Measurements from ENCODE around the gene KICS2. TPM values are rescaled to one million over a fixed set of nuclear protein-coding genes. Genes with fewer than 3 reads are reported as not detected.
"Not testable (repeated sequence)": the region's sequence is repeated elsewhere in the genome, so short reads cannot be mapped to it uniquely, and the experiment has no call there.

KICS2 gene
- total and polyA plus RNA-seq, 2 of the 8 experiments (the other 6 are each of a cell fraction or from before 2014, with no cell fraction given) = 5.6 to 9.5 TPM

DNA sequence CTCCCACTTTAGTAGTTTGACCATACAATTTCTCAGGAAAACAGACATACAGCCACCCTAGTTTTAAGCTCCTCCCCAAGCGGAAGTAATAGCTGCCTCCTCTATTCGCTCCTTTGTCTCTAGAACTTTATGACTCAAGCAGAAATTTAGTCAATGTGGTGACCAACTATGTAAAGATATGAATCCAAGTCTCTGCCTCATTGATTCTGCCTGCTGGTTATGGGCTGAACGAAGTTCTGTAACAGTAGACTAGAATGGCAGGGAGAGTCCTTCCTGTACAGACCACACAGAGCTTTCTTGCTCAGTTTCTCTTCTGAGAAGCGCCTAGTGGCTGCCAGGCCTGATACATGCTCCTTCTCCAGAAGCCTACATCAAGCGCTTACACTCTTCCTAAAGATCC, 19.1 kb downstream of the KICS2 start (continued):
- no peak for TF ChIP-seq SP4 (IDR thresholded peaks at IDR 0.05; ENCODE audit: low read length)
- no peak for TF ChIP-seq EGR1 (IDR thresholded peaks at IDR 0.05; ENCODE audit: borderline replicate concordance, low read depth, low read length)
- TF ChIP-seq JUN (IDR thresholded peaks at IDR 0.05; ENCODE audit: low read depth, low read length) = no peak
- TF ChIP-seq RBBP5 (IDR thresholded peaks at IDR 0.05; ENCODE audit: borderline replicate concordance, low read depth, low read length) = no peak
- no peak for TF ChIP-seq RXRA (IDR thresholded peaks at IDR 0.05; ENCODE audit: insufficient read depth, low read depth, low read length)
- TF ChIP-seq SP1 (IDR thresholded peaks at IDR 0.05; ENCODE audit: low read depth, low read length) = no peak
- TF ChIP-seq TBP (IDR thresholded peaks at IDR 0.05; ENCODE audit: low read depth, low read length) = no peak
- TF ChIP-seq SUZ12 (IDR thresholded peaks at IDR 0.05; ENCODE audit: low read length) = no peak
- no peak for TF ChIP-seq RFX5 (IDR thresholded peaks at IDR 0.05; ENCODE audit: borderline replicate concordance, low read depth, low read length)

DNA sequence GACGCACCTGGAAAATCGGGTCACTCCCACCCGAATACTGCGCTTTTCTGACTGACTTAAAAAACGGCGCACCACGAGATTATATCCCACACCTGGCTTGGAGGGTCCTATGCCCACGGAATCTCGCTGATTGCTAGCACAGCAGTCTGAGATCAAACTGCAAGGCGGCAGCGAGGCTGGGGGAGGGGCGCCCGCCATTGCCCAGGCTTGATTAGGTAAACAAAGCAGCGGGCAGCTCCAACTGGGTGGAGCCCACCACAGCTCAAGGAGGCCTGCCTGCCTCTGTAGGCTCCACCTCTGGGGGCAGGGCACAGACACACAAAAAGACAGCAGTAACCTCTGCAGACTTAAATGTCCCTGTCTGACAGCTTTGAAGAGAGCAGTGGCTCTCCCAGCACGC, 26.3 kb downstream of the KICS2 start:
- CTCF ChIA-PET (ENCODE audit: partially characterized antibody); H3K4me1 ChIP-seq (replicated peaks in 1 of 4; ENCODE audit: control insufficient read depth in 3 of 4, insufficient read depth in 4 of 4, low read length in 3 of 4); H3K4me3 ChIP-seq (ENCODE audit: extremely low read depth in 1 of 4, insufficient read depth in 2 of 4, low read depth in 3 of 4, low read length in 4 of 4); H2BK20ac ChIP-seq (ENCODE audit: low read length); H3K27ac ChIP-seq (ENCODE audit: low read depth, low read length); H4K5ac ChIP-seq (ENCODE audit: insufficient read length, low read depth, low read length); H3K4ac ChIP-seq (replicated peaks; ENCODE audit: insufficient read length, low read depth, low read length); H3K9me3 ChIP-seq (ENCODE audit: insufficient read depth in 2 of 2, low read depth in 1 of 2, low read length in 1 of 2); H4K8ac ChIP-seq (ENCODE audit: extremely low read depth, insufficient read depth, low read length); H2AK5ac ChIP-seq (ENCODE audit: low read depth, low read length); H4K91ac ChIP-seq (replicated peaks; ENCODE audit: insufficient read length, low read length); H3K14ac ChIP-seq (ENCODE audit: insufficient read length); H2BK120ac ChIP-seq (replicated peaks; ENCODE audit: low read depth, low read length); H3K56ac ChIP-seq (replicated peaks; ENCODE audit: insufficient read length, low read depth, low read length); H3K23ac ChIP-seq (ENCODE audit: insufficient read length); FAIRE-seq; H3K79me1 ChIP-seq (ENCODE audit: low read depth, low read length); H3K23me2 ChIP-seq (ENCODE audit: low read depth, low read length); H3K36me3 ChIP-seq (ENCODE audit: control insufficient read depth in 2 of 4, insufficient read depth in 4 of 4, low read length in 3 of 4); H4K20me1 ChIP-seq (replicated peaks in 1 of 2; ENCODE audit: control insufficient read depth in 1 of 2, insufficient read depth in 2 of 2, low read length in 2 of 2); H3K79me2 ChIP-seq (ENCODE audit: control insufficient read depth in 1 of 2, insufficient read depth in 2 of 2, low read length in 2 of 2); H3K9ac ChIP-seq (replicated peaks in 1 of 4; ENCODE audit: extremely low read depth in 1 of 4, low read depth in 3 of 4, low read length in 3 of 4); H3K27me3 ChIP-seq (replicated peaks in 1 of 4; ENCODE audit: control insufficient read depth in 3 of 4, extremely low read depth in 1 of 4, insufficient read depth in 3 of 4, low read length in 3 of 4); H2AFZ ChIP-seq (ENCODE audit: low read length); H3K18ac ChIP-seq (ENCODE audit: extremely low read depth, low read length); H3K4me2 ChIP-seq (ENCODE audit: insufficient read depth in 1 of 2, low read depth in 2 of 2, low read length in 2 of 2); H2BK12ac ChIP-seq (ENCODE audit: low read depth, low read length); H2BK15ac ChIP-seq (ENCODE audit: low read length); H2BK5ac ChIP-seq (ENCODE audit: low read depth, low read length): not testable (repeated sequence)
- POLR2A ChIA-PET (ENCODE audit: partially characterized antibody) = interaction anchor here (1.1 to 1.6 kb wide), 2 partner anchors 24 to 352 kb away, joined by 3 read pairs; partner anchors contain the start of gene SRGAP1
- DNase-seq (ENCODE audit: low read depth in 1 of 2, low spot score in 2 of 2) = peak in 1 of 2 experiments; percentile 69
- 13% methylated on average over 1 of the region's 15 CpGs; no CpG with 5 or more reads in 1 of the 2 experiments for WGBS, 2 experiments (ENCODE audit: extremely low coverage in 1 of 2, insufficient coverage in 1 of 2, insufficient read length in 1 of 2, insufficient replicate concordance in 2 of 2, low coverage in 1 of 2, low lambda C conversion rate in 2 of 2, missing lambda C conversion rate in 1 of 2)
